SK-N-SH (cell line): ENCODE results near the gene NTM. TPM values are rescaled to one million over a fixed set of nuclear protein-coding genes. Genes with fewer than 3 reads are reported as not detected.

Source experiments
- CTCF ChIA-PET: fragments of 300-600, 350-600 bp; formaldehyde crosslinking; extraction: SDS; loops from one replicate; lab custom pipeline; 2021; lab: Yijun Ruan, JAX
- POLR2A ChIA-PET: fragments of 350-600 bp; sonication (Branson Sonifier 250); formaldehyde crosslinking; extraction: SDS; loops from one replicate; lab custom pipeline; 2020; ENCODE audit warnings: antibody characterized with exemption, inconsistent platforms; lab: Yijun Ruan, JAX
- DNase-seq: peaks from one replicate; pipeline ENCODE4 v3.0.0; 2012
- H2AFZ ChIP-seq: fragments of 200-600 bp; sonication (generic); 2 replicates; pipeline ENCODE4 v1.8.1; 2016; ENCODE audit warnings: antibody characterized with exemption, mild to moderate bottlenecking, low read depth
- H3F3A ChIP-seq: fragments of 200-600 bp; sonication (generic); replicated peaks from 2 replicates; pipeline ENCODE3; 2016; ENCODE audit warnings: antibody characterized with exemption, mild to moderate bottlenecking; ENCODE audit not compliant: insufficient read depth
- H3K27ac ChIP-seq, 2 experiments: fragments of 200-500 bp in 1 of 2; fragments of 200-600 bp in 1 of 2; sonication (Bioruptor generic) in 1 of 2; sonication (generic), shearing (Covaris generic) in 1 of 2; 2 replicates each; pipeline versions ENCODE4 v1.5.1 to v1.6.1; 2014 to 2016; ENCODE audit warnings: low read depth in 2 of 2, inconsistent platforms in 1 of 2, low read length in 1 of 2, mild to moderate bottlenecking in 1 of 2, mixed read lengths in 1 of 2
- H3K27me3 ChIP-seq: fragments of 200-600 bp; sonication (generic), shearing (Covaris generic); 2 replicates; pipeline ENCODE4 v1.6.1; 2016; ENCODE audit warnings: mixed run types; ENCODE audit not compliant: insufficient read depth
- H3K36me3 ChIP-seq, 2 experiments: fragments of 200-500 bp in 1 of 2; fragments of 200-600 bp in 1 of 2; sonication (Bioruptor generic) in 1 of 2; sonication (generic) in 1 of 2; replicated peaks in 1 of 2; 2 replicates each; pipeline versions ENCODE3 to v1.5.1; 2014 to 2016; ENCODE audit warnings: low read length in 1 of 2, mild to moderate bottlenecking in 1 of 2; ENCODE audit not compliant: insufficient read depth in 2 of 2, control insufficient read depth in 1 of 2
- H3K4me1 ChIP-seq, 2 experiments: fragments of 200-500 bp in 1 of 2; fragments of 200-600 bp in 1 of 2; sonication (Bioruptor generic) in 1 of 2; sonication (generic), shearing (Covaris generic) in 1 of 2; 2 replicates each; pipeline versions ENCODE4 v1.5.1 to v1.6.1; 2014 to 2016; ENCODE audit warnings: low read depth in 1 of 2, low read length in 1 of 2, mixed run types in 1 of 2; ENCODE audit not compliant: insufficient read depth in 2 of 2, control insufficient read depth in 1 of 2
- H3K4me2 ChIP-seq: fragments of 200-600 bp; sonication (generic), shearing (Covaris generic); 2 replicates; pipeline ENCODE4 v1.6.1; 2017; ENCODE audit warnings: mixed run types
- H3K4me3 ChIP-seq, 2 experiments: fragments of 200-500 bp in 1 of 2; fragments of 200-600 bp in 1 of 2; sonication (Bioruptor generic) in 1 of 2; sonication (generic), shearing (Covaris generic) in 1 of 2; 2 replicates each; pipeline versions ENCODE4 v1.5.1 to v1.8.1; 2014 to 2016; ENCODE audit warnings: low read depth in 2 of 2, inconsistent platforms in 1 of 2, low read length in 1 of 2, mild to moderate bottlenecking in 1 of 2, mixed read lengths in 1 of 2, moderate library complexity in 1 of 2
- H3K79me2 ChIP-seq: fragments of 200-600 bp; sonication (generic); 2 replicates; pipeline ENCODE4 v1.8.1; 2017; ENCODE audit warnings: mild to moderate bottlenecking; ENCODE audit not compliant: insufficient read depth
- H3K9ac ChIP-seq: fragments of 200-600 bp; sonication (generic); 2 replicates; pipeline ENCODE4 v1.6.1; 2017; ENCODE audit warnings: mixed run types
- H3K9me2 ChIP-seq: fragments of 200-600 bp; sonication (generic); 2 replicates; pipeline ENCODE4 v1.6.1; 2017; ENCODE audit warnings: mixed run types
- H3K9me3 ChIP-seq: fragments of 200-600 bp; sonication (generic); 2 replicates; pipeline ENCODE4 v1.6.1; 2017; ENCODE audit warnings: mixed run types, mild to moderate bottlenecking, moderate library complexity
- H4K20me1 ChIP-seq: fragments of 200-600 bp; sonication (generic); 2 replicates; pipeline ENCODE4 v1.6.1; 2017; ENCODE audit warnings: mild to moderate bottlenecking, mixed run types; ENCODE audit not compliant: insufficient read depth
- EP300 ChIP-seq, 2 experiments: IDR thresholded peaks; 2 replicates each; pipeline versions ENCODE4 v1.4.0 to v1.6.1; 2012; ENCODE audit warnings: borderline replicate concordance in 1 of 2, low read depth in 1 of 2, low read length in 1 of 2
- FOXJ3 ChIP-seq: sonication (generic); formaldehyde crosslinking; IDR thresholded peaks from 2 replicates; pipeline ENCODE4 v1.5.1; 2020; ENCODE audit warnings: mild to moderate bottlenecking, missing genetic modification reagents
- FOXM1 ChIP-seq: IDR thresholded peaks from 2 replicates; pipeline ENCODE4 v1.4.0; 2012; ENCODE audit warnings: low read depth, mild to moderate bottlenecking
- JUND ChIP-seq: IDR thresholded peaks from 2 replicates; pipeline ENCODE4 v1.4.0; 2012
- MEF2A ChIP-seq: IDR thresholded peaks from 2 replicates; pipeline ENCODE4 v1.4.0; 2012; ENCODE audit warnings: low read depth, borderline replicate concordance
- MXI1 ChIP-seq: IDR thresholded peaks from 2 replicates; pipeline ENCODE4 v1.6.1; 2012; ENCODE audit warnings: mild to moderate bottlenecking, low read depth, low read length, improper control_type of control experiment
- NRF1 ChIP-seq: IDR thresholded peaks from 2 replicates; pipeline ENCODE4 v1.6.1; 2012; ENCODE audit warnings: low read depth, mild to moderate bottlenecking, low read length
- RFX5 ChIP-seq: IDR thresholded peaks from 2 replicates; pipeline ENCODE4 v1.6.1; 2012; ENCODE audit warnings: mild to moderate bottlenecking, improper control_type of control experiment, low read length
- RXRA ChIP-seq: IDR thresholded peaks from 2 replicates; pipeline ENCODE4 v1.4.0; 2012; ENCODE audit warnings: low read depth, mild to moderate bottlenecking, borderline replicate concordance
- SIN3A ChIP-seq: IDR thresholded peaks from 2 replicates; pipeline ENCODE4 v1.6.1; 2012; ENCODE audit warnings: low read depth, mild to moderate bottlenecking, low read length, moderate library complexity, borderline replicate concordance
- SMC3 ChIP-seq: IDR thresholded peaks from 2 replicates; pipeline ENCODE4 v1.6.1; 2012; ENCODE audit warnings: low read depth, low read length, improper control_type of control experiment
- TCF12 ChIP-seq: IDR thresholded peaks from 2 replicates; pipeline ENCODE4 v1.4.0; 2012
- WGBS: methylation state at CpG from one replicate; pipeline ENCODE4 v1.1.6; 2017; ENCODE audit warnings: low lambda C conversion rate; 5-methylcytosine and 5-hydroxymethylcytosine counted together
- polyA plus RNA-seq, 3 experiments: library from polyadenylated mRNA; depleted of rRNA; stranded (reverse); fragments of >200 nt; gene quantifications; 2 replicates each; pipeline ENCODE4 v1.2.3, GENCODE V29; 2012
- TF ChIP-seq, protein P1 (sequence below): fragments of 150-350 bp; IDR thresholded peaks from 2 replicates; pipeline ENCODE4 v1.6.1; 2017; ENCODE audit warnings: antibody characterized with exemption, low read length, low read depth, borderline replicate concordance
- TF ChIP-seq, protein P2 (sequence below): IDR thresholded peaks from 2 replicates; pipeline ENCODE4 v1.6.1; 2012; ENCODE audit warnings: mild to moderate bottlenecking, low read depth, low read length, moderate library complexity
- TF ChIP-seq, protein P3 (sequence below): IDR thresholded peaks from 2 replicates; pipeline ENCODE4 v1.4.0; 2012; ENCODE audit warnings: low read depth, borderline replicate concordance

Gene NTM
- polyA plus RNA-seq, 1 of the 3 experiments (the other 2 are of a cell fraction), result 20.0 TPM

DNA sequence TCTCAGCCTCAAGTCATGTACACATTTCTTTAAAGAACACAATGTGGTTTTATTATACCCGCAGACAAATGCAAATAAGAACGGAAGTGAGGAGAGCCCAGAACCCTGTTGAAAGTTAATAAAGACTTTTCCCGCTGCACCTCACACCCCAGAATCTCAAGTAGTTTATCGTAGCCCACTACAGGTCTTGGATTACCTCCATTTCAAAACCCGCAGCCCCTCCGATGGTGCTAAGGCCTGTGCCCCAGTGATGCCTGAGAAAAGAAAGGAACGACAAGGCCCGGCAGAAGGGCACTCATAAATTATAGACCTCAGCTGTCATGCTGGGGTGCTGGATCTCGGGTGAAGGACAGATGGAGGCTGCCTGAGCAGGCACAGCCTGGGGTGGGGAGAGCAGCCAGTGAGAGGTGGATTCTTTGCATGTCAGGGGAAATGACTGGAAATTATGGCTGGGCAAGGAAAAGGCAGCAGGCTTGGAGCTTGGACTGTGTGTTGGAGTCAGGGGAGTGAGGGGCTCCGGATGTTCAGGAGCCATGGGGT, 354.1 kb downstream of the NTM start:
- WGBS, result 54% methylated on average over 10 of the region's 10 CpGs

DNA sequence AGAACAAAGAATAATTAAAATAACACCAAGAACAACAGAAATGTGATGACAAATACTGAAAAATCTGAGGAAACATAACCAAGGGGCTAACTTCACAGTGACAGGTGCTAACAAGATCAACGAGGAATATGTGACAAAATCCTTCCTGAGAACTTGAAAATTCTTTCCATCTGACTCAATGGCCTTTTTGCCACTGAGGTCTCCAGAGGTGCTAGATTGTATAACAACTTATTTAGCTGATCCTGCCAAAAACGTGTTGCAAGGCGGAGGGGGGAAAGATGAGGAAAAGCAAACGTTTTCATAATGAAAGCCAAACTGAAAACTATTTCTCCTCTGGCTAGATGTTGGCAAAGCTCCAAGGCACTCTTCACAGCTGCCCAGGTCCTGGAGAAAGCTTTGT, 364.5 kb downstream of the NTM start:
- Histone ChIP-seq H3F3A (no peaks in the 10 kb centered on the region), H3K79me2 (no peaks in the 10 kb centered on the region), H2AFZ (no peak overlapping the region), H3K27me3 (peaks cover 6% of the 10 kb centered on the region; the same call in 1 of the 2 replicates), H3K4me1 (no peaks in the 10 kb centered on the region), H3K9me3 (no peaks in the 10 kb centered on the region), H3K4me2 (no peak overlapping the region), H4K20me1 (no peaks in the 10 kb centered on the region), H3K36me3 (no peaks in the 10 kb centered on the region), H3K27ac (no peak overlapping the region), H3K4me3 (no peak overlapping the region), H3K9ac (no peak overlapping the region), H3K9me2 (no peaks in the 10 kb centered on the region)
- POLR2A ChIA-PET, result no interaction called here
- no peak for DNase-seq
- no peak for TF ChIP-seq SMC3
- TF ChIP-seq, protein P1, sequence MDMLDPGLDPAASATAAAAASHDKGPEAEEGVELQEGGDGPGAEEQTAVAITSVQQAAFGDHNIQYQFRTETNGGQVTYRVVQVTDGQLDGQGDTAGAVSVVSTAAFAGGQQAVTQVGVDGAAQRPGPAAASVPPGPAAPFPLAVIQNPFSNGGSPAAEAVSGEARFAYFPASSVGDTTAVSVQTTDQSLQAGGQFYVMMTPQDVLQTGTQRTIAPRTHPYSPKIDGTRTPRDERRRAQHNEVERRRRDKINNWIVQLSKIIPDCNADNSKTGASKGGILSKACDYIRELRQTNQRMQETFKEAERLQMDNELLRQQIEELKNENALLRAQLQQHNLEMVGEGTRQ, result no peak
- TF ChIP-seq, protein P2, sequence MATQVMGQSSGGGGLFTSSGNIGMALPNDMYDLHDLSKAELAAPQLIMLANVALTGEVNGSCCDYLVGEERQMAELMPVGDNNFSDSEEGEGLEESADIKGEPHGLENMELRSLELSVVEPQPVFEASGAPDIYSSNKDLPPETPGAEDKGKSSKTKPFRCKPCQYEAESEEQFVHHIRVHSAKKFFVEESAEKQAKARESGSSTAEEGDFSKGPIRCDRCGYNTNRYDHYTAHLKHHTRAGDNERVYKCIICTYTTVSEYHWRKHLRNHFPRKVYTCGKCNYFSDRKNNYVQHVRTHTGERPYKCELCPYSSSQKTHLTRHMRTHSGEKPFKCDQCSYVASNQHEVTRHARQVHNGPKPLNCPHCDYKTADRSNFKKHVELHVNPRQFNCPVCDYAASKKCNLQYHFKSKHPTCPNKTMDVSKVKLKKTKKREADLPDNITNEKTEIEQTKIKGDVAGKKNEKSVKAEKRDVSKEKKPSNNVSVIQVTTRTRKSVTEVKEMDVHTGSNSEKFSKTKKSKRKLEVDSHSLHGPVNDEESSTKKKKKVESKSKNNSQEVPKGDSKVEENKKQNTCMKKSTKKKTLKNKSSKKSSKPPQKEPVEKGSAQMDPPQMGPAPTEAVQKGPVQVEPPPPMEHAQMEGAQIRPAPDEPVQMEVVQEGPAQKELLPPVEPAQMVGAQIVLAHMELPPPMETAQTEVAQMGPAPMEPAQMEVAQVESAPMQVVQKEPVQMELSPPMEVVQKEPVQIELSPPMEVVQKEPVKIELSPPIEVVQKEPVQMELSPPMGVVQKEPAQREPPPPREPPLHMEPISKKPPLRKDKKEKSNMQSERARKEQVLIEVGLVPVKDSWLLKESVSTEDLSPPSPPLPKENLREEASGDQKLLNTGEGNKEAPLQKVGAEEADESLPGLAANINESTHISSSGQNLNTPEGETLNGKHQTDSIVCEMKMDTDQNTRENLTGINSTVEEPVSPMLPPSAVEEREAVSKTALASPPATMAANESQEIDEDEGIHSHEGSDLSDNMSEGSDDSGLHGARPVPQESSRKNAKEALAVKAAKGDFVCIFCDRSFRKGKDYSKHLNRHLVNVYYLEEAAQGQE, result no peak
- WGBS, result 33% methylated on average over 4 of the region's 4 CpGs
- CTCF ChIA-PET, result interaction anchor here (1.0 to 3.0 kb wide), 4 partner anchors 13 to 294 kb away, joined by 3 to 21 read pairs (median 4); no protein-coding TSS in a partner anchor

More for the DNA sequence above, 354.1 kb downstream of the NTM start:
- no peak for DNase-seq
- no peak overlapping the region for H3K4me2 ChIP-seq
- TF ChIP-seq, protein P1, result no peak
- no peak for TF ChIP-seq RFX5
- TF ChIP-seq, protein P3, sequence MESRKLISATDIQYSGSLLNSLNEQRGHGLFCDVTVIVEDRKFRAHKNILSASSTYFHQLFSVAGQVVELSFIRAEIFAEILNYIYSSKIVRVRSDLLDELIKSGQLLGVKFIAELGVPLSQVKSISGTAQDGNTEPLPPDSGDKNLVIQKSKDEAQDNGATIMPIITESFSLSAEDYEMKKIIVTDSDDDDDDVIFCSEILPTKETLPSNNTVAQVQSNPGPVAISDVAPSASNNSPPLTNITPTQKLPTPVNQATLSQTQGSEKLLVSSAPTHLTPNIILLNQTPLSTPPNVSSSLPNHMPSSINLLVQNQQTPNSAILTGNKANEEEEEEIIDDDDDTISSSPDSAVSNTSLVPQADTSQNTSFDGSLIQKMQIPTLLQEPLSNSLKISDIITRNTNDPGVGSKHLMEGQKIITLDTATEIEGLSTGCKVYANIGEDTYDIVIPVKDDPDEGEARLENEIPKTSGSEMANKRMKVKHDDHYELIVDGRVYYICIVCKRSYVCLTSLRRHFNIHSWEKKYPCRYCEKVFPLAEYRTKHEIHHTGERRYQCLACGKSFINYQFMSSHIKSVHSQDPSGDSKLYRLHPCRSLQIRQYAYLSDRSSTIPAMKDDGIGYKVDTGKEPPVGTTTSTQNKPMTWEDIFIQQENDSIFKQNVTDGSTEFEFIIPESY, result no peak
- TF ChIP-seq TCF12, result no peak
- TF ChIP-seq FOXJ3 (CRISPR knock-in tag), result no peak
- TF ChIP-seq MEF2A, result no peak
- TF ChIP-seq FOXM1, result no peak
- TF ChIP-seq NRF1, result no peak
- no peak for TF ChIP-seq MXI1
- TF ChIP-seq SIN3A, result no peak
- no peak for TF ChIP-seq RXRA
- no peak for TF ChIP-seq JUND
- TF ChIP-seq EP300 (IDR thresholded peaks at IDR 0.05; ENCODE audit: borderline replicate concordance in 1 of 2, low read depth in 1 of 2, low read length in 1 of 2), result no peak
- TF ChIP-seq, all 33 proteins: peak for 0
- no peaks in the 10 kb centered on the region for H3F3A ChIP-seq
- H3K9me3 ChIP-seq, result no peaks in the 10 kb centered on the region
- ChIA-PET POLR2A (no interaction called here), CTCF (no interaction called here)
- no peaks in the 10 kb centered on the region for H3K4me1 ChIP-seq
- H3K79me2 ChIP-seq, result no peaks in the 10 kb centered on the region
- no peaks in the 10 kb centered on the region for H3K36me3 ChIP-seq
- no peak overlapping the region for H3K27ac ChIP-seq
- H3K27me3 ChIP-seq, result no peaks in the 10 kb centered on the region; the same call in 1 of the 2 replicates
- no peak overlapping the region for H2AFZ ChIP-seq
- no peaks in the 10 kb centered on the region for H3K9me2 ChIP-seq
- no peaks in the 10 kb centered on the region for H4K20me1 ChIP-seq
- no peak overlapping the region for H3K9ac ChIP-seq
- H3K4me3 ChIP-seq, result no peak overlapping the region
